NOMO-1 treated with DMSO at 0.1 percent for 48 hours (cell line): ENCODE data around the gene LAMB4.
A peak's percentile ranks its signal among the peaks of the same experiment; 100 is the strongest.

Experiments
- DNase-seq: peaks from one replicate; lab custom pipeline; 2025; ENCODE audit not compliant: unreplicated experiment; lab: John Stamatoyannopoulos, UW

LAMB4 gene, protein sequence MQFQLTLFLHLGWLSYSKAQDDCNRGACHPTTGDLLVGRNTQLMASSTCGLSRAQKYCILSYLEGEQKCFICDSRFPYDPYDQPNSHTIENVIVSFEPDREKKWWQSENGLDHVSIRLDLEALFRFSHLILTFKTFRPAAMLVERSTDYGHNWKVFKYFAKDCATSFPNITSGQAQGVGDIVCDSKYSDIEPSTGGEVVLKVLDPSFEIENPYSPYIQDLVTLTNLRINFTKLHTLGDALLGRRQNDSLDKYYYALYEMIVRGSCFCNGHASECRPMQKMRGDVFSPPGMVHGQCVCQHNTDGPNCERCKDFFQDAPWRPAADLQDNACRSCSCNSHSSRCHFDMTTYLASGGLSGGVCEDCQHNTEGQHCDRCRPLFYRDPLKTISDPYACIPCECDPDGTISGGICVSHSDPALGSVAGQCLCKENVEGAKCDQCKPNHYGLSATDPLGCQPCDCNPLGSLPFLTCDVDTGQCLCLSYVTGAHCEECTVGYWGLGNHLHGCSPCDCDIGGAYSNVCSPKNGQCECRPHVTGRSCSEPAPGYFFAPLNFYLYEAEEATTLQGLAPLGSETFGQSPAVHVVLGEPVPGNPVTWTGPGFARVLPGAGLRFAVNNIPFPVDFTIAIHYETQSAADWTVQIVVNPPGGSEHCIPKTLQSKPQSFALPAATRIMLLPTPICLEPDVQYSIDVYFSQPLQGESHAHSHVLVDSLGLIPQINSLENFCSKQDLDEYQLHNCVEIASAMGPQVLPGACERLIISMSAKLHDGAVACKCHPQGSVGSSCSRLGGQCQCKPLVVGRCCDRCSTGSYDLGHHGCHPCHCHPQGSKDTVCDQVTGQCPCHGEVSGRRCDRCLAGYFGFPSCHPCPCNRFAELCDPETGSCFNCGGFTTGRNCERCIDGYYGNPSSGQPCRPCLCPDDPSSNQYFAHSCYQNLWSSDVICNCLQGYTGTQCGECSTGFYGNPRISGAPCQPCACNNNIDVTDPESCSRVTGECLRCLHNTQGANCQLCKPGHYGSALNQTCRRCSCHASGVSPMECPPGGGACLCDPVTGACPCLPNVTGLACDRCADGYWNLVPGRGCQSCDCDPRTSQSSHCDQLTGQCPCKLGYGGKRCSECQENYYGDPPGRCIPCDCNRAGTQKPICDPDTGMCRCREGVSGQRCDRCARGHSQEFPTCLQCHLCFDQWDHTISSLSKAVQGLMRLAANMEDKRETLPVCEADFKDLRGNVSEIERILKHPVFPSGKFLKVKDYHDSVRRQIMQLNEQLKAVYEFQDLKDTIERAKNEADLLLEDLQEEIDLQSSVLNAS (N-terminal part only)

GRCh38 chr7:108130261-108130660 lies at the start of gene LAMB4:
Gene LAMB4, minus strand, starts transcription at chr7:108130361. Its CDS starts 7,197 bp downstream, at chr7:108123164.
- DNase-seq, result no peak

GRCh38 chr7:108178398-108178797 lies 48.2 kb upstream of the LAMB4 start:
- no peak for DNase-seq

- no peak for DNase-seq
Observed at GRCh38 chr7:108171164-108171563, 41.0 kb upstream of the LAMB4 start.

GRCh38 chr7:108170251-108170650 lies 40.1 kb upstream of the LAMB4 start:
- DNase-seq, result no peak

DNA sequence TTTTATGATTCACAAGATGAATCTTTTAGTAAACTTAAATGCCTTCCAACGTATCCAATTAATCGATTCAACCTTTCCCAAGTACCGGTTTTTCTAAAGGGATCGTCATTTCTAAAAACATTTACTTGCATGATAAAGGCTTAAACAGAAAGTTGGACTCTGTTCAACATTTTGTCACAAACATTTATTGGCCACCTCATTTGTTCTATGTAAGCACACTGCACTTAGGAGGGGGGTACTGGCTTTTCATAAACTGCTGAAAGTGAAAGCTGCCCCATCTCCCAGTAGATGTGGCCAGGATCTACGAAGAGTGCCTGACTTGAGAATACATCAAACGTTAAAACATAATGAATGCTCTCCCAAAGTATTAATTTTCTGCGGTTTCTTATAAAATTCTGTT lies 37.3 kb upstream of the LAMB4 start:
- no peak for DNase-seq

GRCh38 chr7:108166687-108167086 lies 36.5 kb upstream of the LAMB4 start:
- DNase-seq, result no peak

DNA sequence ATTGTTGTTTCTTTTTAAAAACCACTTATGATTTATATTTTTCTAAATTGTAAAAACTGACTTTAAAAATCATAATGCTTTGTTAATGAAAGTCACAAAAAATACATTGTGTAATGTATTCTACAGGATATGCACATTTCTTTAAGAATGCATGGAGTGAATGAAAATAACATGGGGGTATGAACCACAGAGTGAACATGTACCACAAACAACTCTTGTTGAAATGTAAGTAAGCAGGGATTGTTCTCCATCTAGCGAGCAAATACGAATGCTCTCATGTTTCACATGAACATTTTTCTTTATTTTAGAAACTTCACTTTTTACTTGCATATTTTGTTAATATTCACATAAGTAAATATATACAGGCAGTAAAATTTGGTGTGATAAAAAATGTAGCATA lies 35.6 kb upstream of the LAMB4 start:
- DNase-seq, result no peak

DNA sequence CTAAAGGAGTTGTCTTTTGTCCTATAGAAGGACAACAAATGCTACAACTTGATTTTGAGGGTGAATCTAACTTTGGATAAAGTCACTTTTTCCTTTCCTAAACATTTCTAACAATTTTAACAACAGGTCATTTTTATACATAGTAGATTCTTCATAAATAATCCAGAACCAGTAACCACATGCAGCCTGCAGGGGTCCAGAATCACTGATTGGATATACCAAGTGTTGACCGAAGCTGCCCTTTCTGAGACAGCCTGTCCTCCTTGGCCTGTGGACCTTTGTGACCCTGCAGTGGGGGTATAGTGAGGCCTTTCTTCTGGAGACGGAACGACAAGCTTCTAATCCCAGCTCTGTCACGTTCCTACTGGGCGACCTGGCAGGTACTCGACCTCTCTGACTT lies 34.8 kb upstream of the LAMB4 start:
- DNase-seq, result no peak

DNA sequence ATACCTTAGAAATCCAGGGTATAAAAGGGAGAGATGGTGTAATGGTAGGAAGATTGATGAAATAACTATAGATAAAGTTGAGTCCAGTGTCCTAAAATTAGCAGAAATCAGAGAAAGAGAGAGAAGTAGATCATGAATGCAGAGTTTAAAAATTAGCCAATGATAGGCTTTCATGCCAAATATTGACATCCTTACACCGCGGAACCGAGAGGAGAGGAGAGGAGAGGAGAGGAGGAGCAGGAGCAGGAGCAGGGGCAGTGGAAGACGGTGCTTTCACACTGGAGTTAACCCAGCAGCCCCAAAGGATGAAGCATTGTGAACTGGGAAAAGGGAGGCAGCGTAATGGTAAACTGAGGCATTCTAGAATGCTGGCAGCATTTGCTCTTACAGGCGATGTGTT lies 34.2 kb upstream of the LAMB4 start:
- DNase-seq, result no peak

GRCh38 chr7:108158776-108159175 lies 28.6 kb upstream of the LAMB4 start:
- no peak for DNase-seq

- no peak for DNase-seq
Observed at GRCh38 chr7:108157606-108158335, 27.6 kb upstream of the LAMB4 start.

- peak; percentile 2 for DNase-seq
Observed at GRCh38 chr7:108156897-108157605, 26.9 kb upstream of the LAMB4 start.

- DNase-seq, result no peak
Observed at GRCh38 chr7:108152198-108152597, 22.0 kb upstream of the LAMB4 start.

DNA sequence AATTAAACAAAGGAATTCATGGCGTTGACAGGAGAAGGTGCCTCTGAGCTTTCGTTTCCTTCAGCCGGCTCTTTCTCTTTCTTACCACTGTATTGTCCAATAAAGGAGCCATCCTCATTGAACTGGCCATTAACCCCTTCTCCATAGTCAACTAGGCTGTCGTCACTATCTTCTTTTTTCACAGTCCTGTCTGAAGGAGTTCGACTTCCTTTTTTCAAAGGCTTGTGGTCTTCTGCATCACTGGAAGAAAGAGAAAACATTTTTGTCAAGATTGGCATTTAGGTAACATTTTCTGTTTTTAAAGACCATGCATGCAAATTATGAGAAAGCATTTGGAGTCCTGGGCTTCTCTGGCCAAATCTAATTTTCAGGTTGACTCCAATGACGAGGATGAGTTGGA lies 19.7 kb upstream of the LAMB4 start:
- peak; percentile 14 for DNase-seq

- DNase-seq, result no peak
Observed at GRCh38 chr7:108149119-108149518, 19.0 kb upstream of the LAMB4 start.

DNA sequence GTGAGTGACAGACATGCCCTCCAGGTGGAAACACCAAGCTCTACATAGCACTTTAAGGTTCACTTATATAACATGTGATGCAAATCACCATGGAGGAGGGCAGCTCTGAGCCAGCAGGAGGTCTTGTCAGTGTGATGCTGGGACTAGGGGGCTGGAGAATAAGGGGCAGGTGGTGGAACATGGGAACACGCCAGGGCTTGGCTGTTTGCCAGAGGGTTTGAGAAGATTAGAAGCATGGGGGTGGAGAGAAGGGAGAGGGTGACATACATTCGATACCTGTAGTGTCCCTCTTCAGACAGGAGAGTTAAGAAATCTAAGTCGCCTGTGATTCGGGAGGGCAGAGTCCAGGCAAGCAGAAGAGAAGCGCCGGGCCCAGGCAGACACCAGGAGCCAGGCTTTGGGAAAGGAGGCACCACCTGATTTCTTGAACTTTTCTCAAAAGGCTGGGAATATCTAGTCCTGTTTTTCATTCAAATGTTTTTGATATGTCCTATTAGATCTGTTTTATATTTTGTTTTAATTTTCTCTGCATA lies 16.9 kb upstream of the LAMB4 start:
- no peak for DNase-seq

DNA sequence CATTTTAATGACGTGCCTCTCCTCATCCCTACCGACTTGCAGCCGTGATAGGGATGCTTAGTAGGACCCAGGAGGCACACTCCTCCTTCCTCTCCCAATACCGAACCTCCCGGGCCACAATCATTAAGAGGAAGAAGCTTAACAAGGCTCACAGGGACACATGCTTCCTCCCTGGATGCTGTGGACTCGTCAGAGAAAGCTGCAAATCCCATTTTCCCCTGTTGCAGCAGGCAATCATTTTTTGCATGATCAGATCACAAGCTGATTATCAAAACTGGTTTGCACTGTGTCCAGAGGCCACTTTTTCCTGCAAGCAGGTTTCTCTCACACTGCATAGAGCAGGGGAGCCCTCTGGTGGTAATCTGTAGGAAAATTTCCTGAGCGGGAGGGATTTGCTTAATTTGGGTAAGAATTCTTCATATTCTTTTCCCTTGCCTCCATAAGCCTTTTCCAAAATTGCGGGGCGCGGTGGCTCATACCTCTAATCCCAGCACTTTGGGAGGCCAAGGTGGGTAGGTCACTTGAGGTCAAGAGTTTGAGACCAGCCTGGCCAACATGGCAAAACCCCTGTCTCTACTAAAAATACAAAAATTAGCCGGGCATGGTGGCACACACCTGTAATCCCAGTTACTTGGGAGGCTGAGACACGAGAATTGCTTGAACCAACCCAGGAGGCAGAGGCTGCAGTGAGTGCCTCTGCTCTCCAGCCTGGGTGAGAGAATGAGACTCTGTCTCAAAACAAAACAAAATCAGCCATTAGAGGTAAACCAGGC lies 16.1 kb upstream of the LAMB4 start:
- peak; percentile 24 for DNase-seq

- no peak for DNase-seq
Observed at GRCh38 chr7:108145401-108145800, 15.2 kb upstream of the LAMB4 start.

GRCh38 chr7:108144931-108145330 lies 14.8 kb upstream of the LAMB4 start:
- DNase-seq, result no peak
